Ishikawa (cell line): ENCODE results near the gene C22orf31.

Experiments used
- CEBPB ChIP-seq: IDR thresholded peaks from 2 replicates; pipeline ENCODE4 v1.6.1; 2012
- CREB1 ChIP-seq: IDR thresholded peaks from 2 replicates; pipeline ENCODE4 v1.6.1; 2012; ENCODE audit warnings: low read depth
- EGR1 ChIP-seq: IDR thresholded peaks from 2 replicates; pipeline ENCODE4 v1.6.1; 2012
- EP300 ChIP-seq: IDR thresholded peaks from 2 replicates; pipeline ENCODE4 v1.6.1; 2012; ENCODE audit warnings: borderline replicate concordance
- FOXM1 ChIP-seq: IDR thresholded peaks from 2 replicates; pipeline ENCODE4 v1.6.1; 2012; ENCODE audit warnings: low read depth, borderline replicate concordance
- NFIC ChIP-seq: IDR thresholded peaks from 2 replicates; pipeline ENCODE4 v1.6.1; 2012
- RAD21 ChIP-seq: IDR thresholded peaks from 2 replicates; pipeline ENCODE4 v1.6.1; 2012; ENCODE audit warnings: low read depth
- TAF1 ChIP-seq: IDR thresholded peaks from 2 replicates; pipeline ENCODE4 v1.6.1; 2012; ENCODE audit warnings: low read depth, mild to moderate bottlenecking
- TCF12 ChIP-seq: IDR thresholded peaks from 2 replicates; pipeline ENCODE4 v1.6.1; 2012; ENCODE audit warnings: low read depth
- TEAD4 ChIP-seq: IDR thresholded peaks from 2 replicates; pipeline ENCODE4 v1.6.1; 2012
- YY1 ChIP-seq: IDR thresholded peaks from 2 replicates; pipeline ENCODE4 v1.6.1; 2012; ENCODE audit warnings: low read depth
- ZBTB7A ChIP-seq: IDR thresholded peaks from 2 replicates; pipeline ENCODE4 v1.6.1; 2012; ENCODE audit warnings: low read depth
- TF ChIP-seq, protein P1 (sequence below): IDR thresholded peaks from 2 replicates; pipeline ENCODE4 v1.6.1; 2012
- TF ChIP-seq, protein P2 (sequence below): IDR thresholded peaks from 2 replicates; pipeline ENCODE4 v1.6.1; 2012; ENCODE audit warnings: low read depth, mild to moderate bottlenecking
- TF ChIP-seq, protein P3 (sequence below): IDR thresholded peaks from 2 replicates; pipeline ENCODE4 v1.6.1; 2012

The C22orf31 gene

DNA sequence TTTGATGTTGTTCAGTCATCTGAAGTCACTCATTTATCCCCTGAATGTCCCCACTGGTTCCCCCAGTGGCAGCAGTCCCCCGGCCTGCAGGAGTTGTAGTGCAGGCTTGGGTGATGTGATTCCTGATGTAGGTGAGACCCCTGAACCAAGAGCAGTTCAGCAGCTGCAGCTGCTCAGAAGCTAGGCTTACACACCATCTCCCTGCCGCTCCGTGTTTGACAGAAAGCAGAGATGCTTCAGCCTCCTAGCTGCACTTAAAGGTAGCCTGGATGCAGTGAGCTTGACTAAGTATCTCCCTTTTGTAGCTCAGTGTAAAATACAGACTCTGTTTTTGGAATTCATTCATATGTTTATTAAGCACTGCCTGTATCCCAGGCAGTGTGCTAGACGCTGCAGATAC lies 47.3 kb downstream of the C22orf31 start:
- TF ChIP-seq NFIC (no peak), RAD21 (no peak), YY1 (no peak), EGR1 (no peak)
- TF ChIP-seq, protein P1, sequence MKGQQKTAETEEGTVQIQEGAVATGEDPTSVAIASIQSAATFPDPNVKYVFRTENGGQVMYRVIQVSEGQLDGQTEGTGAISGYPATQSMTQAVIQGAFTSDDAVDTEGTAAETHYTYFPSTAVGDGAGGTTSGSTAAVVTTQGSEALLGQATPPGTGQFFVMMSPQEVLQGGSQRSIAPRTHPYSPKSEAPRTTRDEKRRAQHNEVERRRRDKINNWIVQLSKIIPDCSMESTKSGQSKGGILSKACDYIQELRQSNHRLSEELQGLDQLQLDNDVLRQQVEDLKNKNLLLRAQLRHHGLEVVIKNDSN = no peak
- TF ChIP-seq, protein P2, sequence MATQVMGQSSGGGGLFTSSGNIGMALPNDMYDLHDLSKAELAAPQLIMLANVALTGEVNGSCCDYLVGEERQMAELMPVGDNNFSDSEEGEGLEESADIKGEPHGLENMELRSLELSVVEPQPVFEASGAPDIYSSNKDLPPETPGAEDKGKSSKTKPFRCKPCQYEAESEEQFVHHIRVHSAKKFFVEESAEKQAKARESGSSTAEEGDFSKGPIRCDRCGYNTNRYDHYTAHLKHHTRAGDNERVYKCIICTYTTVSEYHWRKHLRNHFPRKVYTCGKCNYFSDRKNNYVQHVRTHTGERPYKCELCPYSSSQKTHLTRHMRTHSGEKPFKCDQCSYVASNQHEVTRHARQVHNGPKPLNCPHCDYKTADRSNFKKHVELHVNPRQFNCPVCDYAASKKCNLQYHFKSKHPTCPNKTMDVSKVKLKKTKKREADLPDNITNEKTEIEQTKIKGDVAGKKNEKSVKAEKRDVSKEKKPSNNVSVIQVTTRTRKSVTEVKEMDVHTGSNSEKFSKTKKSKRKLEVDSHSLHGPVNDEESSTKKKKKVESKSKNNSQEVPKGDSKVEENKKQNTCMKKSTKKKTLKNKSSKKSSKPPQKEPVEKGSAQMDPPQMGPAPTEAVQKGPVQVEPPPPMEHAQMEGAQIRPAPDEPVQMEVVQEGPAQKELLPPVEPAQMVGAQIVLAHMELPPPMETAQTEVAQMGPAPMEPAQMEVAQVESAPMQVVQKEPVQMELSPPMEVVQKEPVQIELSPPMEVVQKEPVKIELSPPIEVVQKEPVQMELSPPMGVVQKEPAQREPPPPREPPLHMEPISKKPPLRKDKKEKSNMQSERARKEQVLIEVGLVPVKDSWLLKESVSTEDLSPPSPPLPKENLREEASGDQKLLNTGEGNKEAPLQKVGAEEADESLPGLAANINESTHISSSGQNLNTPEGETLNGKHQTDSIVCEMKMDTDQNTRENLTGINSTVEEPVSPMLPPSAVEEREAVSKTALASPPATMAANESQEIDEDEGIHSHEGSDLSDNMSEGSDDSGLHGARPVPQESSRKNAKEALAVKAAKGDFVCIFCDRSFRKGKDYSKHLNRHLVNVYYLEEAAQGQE = no peak

DNA sequence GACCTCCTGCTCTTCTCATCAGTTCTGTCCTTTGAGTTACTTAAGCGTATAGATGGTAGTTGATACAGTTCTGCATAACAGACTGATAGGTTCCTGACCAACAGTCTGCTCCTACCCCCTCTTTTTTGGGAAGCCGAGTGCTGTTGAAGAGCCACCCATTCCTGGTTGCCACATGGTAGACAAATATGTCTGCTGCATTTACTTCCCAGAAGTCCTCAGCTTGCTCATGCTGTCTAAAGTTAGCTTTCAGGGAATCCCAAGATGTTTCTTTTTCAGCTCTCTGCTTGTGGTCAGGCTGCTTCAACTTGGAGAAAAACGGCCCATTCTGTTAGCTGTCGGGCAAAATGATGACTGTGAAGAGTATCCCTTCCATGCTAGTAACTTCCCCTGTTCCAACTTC lies 48.7 kb downstream of the C22orf31 start:
- TF ChIP-seq CEBPB (no peak), YY1 (no peak), TEAD4 (no peak), EGR1 (no peak), NFIC (no peak)
- TF ChIP-seq, protein P3, sequence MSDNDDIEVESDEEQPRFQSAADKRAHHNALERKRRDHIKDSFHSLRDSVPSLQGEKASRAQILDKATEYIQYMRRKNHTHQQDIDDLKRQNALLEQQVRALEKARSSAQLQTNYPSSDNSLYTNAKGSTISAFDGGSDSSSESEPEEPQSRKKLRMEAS = no peak

DNA sequence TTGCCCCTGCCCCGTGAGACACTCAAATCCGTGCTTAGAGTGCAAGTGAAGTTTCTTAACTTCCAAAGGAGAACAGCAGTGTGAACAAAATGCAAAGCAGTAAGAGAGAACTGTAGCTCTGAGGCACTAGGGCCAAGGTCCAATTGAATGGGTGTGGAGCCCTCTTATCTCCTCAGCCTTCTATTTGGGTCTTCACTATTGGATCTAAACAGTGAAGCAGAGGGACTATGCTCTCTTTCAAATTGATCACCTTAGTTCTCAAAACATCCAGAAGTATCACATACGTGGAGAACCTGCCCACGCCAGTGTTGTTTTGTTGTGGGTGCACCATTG lies 49.6 kb downstream of the C22orf31 start:
- TF ChIP-seq RAD21 (no peak), YY1 (no peak), ZBTB7A (no peak), CEBPB (no peak), TCF12 (no peak)
- TF ChIP-seq, protein P1 = no peak
- TF ChIP-seq, protein P3 = no peak

DNA sequence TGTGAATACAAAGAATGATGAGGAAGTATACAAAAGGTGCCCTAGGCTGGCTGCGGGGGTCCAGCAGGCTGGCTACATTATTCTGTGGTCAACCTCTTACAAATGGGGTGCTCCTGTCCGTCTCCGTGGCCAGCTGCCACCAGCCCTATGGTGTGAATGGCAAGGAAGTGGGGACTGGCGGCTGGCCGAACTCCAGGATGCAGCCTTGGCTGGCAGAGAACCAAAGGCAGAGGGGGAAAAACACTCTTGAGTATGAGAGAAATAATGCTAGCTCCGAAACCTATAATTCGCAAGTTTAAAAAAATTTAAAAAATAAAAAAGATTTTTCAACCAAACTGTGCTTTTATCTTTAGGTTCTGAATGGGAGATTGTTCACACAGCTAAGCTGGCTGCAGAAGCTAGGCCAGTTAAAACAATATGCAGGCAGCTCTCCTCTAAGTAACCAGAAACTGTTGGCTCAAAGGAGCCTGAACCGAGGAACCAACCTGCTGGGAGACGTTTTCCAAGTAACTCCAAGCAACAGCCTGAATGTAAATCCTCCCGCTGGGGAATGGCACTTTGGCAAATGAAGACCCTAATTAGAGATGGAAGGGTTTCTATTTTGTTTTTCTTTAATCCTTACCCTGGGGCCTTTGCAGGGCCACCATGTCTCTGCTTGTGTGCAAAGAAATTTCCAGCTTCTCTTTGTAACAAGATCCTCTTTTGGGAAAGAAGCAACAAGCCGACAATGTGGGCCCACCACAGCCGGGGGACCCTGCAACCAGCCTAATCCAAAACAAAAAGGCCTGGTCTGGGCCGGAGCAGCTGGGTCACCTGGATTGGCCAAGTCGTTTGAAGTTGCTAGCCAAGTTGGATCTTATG lies 50.2 kb downstream of the C22orf31 start:
- TF ChIP-seq TCF12 (no peak), TAF1 (no peak), CREB1 (no peak)
- TF ChIP-seq, protein P3 = no peak
- TF ChIP-seq, protein P1 = no peak

DNA sequence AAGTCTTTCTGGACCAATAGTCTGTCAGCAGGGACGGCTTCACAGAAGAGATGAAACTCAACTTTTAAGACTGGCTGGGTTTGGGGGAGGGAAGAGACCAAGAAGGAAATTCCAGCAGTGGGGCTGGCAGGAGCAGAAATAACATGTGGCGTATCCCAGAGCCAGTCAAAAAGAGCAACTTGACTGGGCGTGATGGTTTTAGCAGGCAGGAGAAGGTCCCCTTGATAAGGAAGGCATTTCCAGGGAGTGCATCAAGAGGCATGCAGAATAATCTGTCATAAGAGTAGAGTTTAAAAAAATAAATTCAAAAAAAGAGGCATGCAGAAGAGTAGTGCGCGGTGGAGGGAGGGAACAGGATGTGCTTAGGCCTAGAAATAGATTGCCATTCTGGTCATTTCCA lies 52.5 kb downstream of the C22orf31 start:
- TF ChIP-seq ZBTB7A (no peak), CREB1 (no peak), RAD21 (no peak), TEAD4 (no peak), FOXM1 (no peak), EGR1 (no peak), EP300 (no peak), TAF1 (no peak), YY1 (no peak), TCF12 (no peak), CEBPB (no peak), NFIC (no peak)
- TF ChIP-seq, protein P2 = no peak
- TF ChIP-seq, protein P3 = no peak
- TF ChIP-seq, protein P1 = no peak
